Neuronal stem cell (in vitro differentiated cells): ENCODE data around the gene ATP1A2.

ENCODE experiments used
- DNase-seq: peaks from one replicate; pipeline ENCODE4 v3.0.0-alpha.2; 2013; ENCODE audit warnings: low spot score
- H2AFZ ChIP-seq: one replicate; pipeline ENCODE4 v1.6.1; 2013; ENCODE audit warnings: mild to moderate bottlenecking, low read length, inconsistent platforms
- H2AK5ac ChIP-seq: 2 replicates; pipeline ENCODE4 v1.6.1; 2013; ENCODE audit warnings: low read depth, mild to moderate bottlenecking, inconsistent platforms, low read length, moderate library complexity, mixed read lengths
- H2BK120ac ChIP-seq: 2 replicates; pipeline ENCODE4 v1.6.1; 2013; ENCODE audit warnings: low read depth, mild to moderate bottlenecking, inconsistent platforms, low read length, moderate library complexity, mixed read lengths
- H2BK12ac ChIP-seq: one replicate; pipeline ENCODE4 v1.6.1; 2013; ENCODE audit warnings: low read length, inconsistent platforms
- H2BK15ac ChIP-seq: 2 replicates; pipeline ENCODE4 v1.6.1; 2013; ENCODE audit warnings: mild to moderate bottlenecking, low read length, inconsistent platforms, mixed read lengths
- H2BK5ac ChIP-seq: one replicate; pipeline ENCODE4 v1.6.1; 2013; ENCODE audit warnings: inconsistent platforms, mild to moderate bottlenecking, low read length, moderate library complexity
- H3K14ac ChIP-seq: one replicate; pipeline ENCODE4 v1.6.1; 2013; ENCODE audit warnings: low read length, inconsistent platforms
- H3K18ac ChIP-seq: 2 replicates; pipeline ENCODE4 v1.6.1; 2013; ENCODE audit warnings: low read length, inconsistent platforms
- H3K23ac ChIP-seq: 2 replicates; pipeline ENCODE4 v1.6.1; 2013; ENCODE audit warnings: low read depth, mild to moderate bottlenecking, mixed read lengths, low read length, inconsistent platforms; ENCODE audit not compliant: poor library complexity
- H3K27ac ChIP-seq: replicated peaks from 3 replicates; pipeline ENCODE4 v1.5.1; 2013; ENCODE audit warnings: low read length, inconsistent platforms
- H3K27me3 ChIP-seq, 3 experiments: 2 replicates each; pipeline ENCODE4 v1.6.1; 2013; ENCODE audit warnings: low read length in 3 of 3, mild to moderate bottlenecking in 2 of 3, inconsistent platforms in 1 of 3, low read depth in 1 of 3, mixed read lengths in 1 of 3, moderate library complexity in 1 of 3; ENCODE audit not compliant: control insufficient read depth in 3 of 3, insufficient read depth in 3 of 3
- H3K36me3 ChIP-seq, 2 donors: replicated peaks in 1 of 2; 2 replicates each; pipeline ENCODE4 v1.6.1; 2013; ENCODE audit warnings: low read length in 2 of 2; ENCODE audit not compliant: control insufficient read depth in 2 of 2, insufficient read depth in 2 of 2
- H3K4ac ChIP-seq: 2 replicates; pipeline ENCODE4 v1.6.1; 2013; ENCODE audit warnings: inconsistent platforms, mild to moderate bottlenecking, low read length, moderate library complexity
- H3K4me1 ChIP-seq, 2 donors: 1 replicate in 1 of 2; 2 replicates in 1 of 2; pipeline ENCODE4 v1.6.1; 2013; ENCODE audit warnings: low read length in 2 of 2, low read depth in 1 of 2; ENCODE audit not compliant: control insufficient read depth in 2 of 2, insufficient read depth in 1 of 2
- H3K4me2 ChIP-seq: one replicate; pipeline ENCODE4 v1.6.1; 2013; ENCODE audit warnings: mild to moderate bottlenecking, low read length, inconsistent platforms; ENCODE audit not compliant: insufficient read depth, poor library complexity, severe bottlenecking
- H3K4me3 ChIP-seq, 2 donors: 2 replicates each; pipeline ENCODE4 v1.5.1; 2013; ENCODE audit warnings: low read length in 2 of 2, mild to moderate bottlenecking in 2 of 2, inconsistent platforms in 1 of 2, moderate library complexity in 1 of 2
- H3K79me1 ChIP-seq: one replicate; pipeline ENCODE4 v1.6.1; 2013; ENCODE audit warnings: low read depth, mild to moderate bottlenecking, inconsistent platforms, low read length, moderate library complexity
- H3K9ac ChIP-seq: one replicate; pipeline ENCODE4 v1.6.1; 2013; ENCODE audit warnings: mild to moderate bottlenecking, low read depth, low read length, inconsistent platforms; ENCODE audit not compliant: poor library complexity
- H3K9me3 ChIP-seq, 2 donors: replicated peaks in 1 of 2; 2 replicates each; pipeline versions ENCODE3 to v1.6.1; 2013; ENCODE audit warnings: low read length in 2 of 2, mild to moderate bottlenecking in 2 of 2, inconsistent platforms in 1 of 2, low read depth in 1 of 2, mixed read lengths in 1 of 2, moderate library complexity in 1 of 2; ENCODE audit not compliant: control insufficient read depth in 2 of 2, insufficient read depth in 1 of 2
- H4K8ac ChIP-seq: one replicate; pipeline ENCODE4 v1.6.1; 2013; ENCODE audit warnings: low read depth, mild to moderate bottlenecking, inconsistent platforms, low read length, moderate library complexity
- H4K91ac ChIP-seq: one replicate; pipeline ENCODE4 v1.6.1; 2013; ENCODE audit warnings: low read length, low read depth, mild to moderate bottlenecking, inconsistent platforms; ENCODE audit not compliant: poor library complexity
- WGBS, 2 donors: extraction: QIAGEN DNeasy Blood & Tissue Kit; methylation state at CpG; one replicate each; pipeline ENCODE4 v1.1.7; 2013; ENCODE audit warnings: missing lambda C conversion rate in 2 of 2, mixed read lengths in 1 of 2; ENCODE audit not compliant: insufficient read length in 2 of 2, insufficient replicate concordance in 1 of 2; ENCODE audit errors: extremely low coverage in 2 of 2; 5-methylcytosine and 5-hydroxymethylcytosine counted together

Gene ATP1A2

GRCh38 chr1:160093624-160094290 is 21.8 kb upstream of the ATP1A2 start:
- Histone ChIP-seq H2BK15ac (no peak overlapping the region), H3K23ac (peak overlapping the region; percentile 67), H3K9ac (peak overlapping the region; percentile 51), H2AFZ (no peak overlapping the region), H3K27me3 (no peaks in the 10 kb centered on the region), H3K18ac (no peak overlapping the region), H2AK5ac (peak overlapping the region; percentile 76), H4K8ac (no peak overlapping the region), H4K91ac (no peak overlapping the region), H3K36me3 (peaks cover 0 to 8% of the 10 kb centered on the region in 2 donors), H3K4ac (no peak overlapping the region), H3K79me1 (no peaks in the 10 kb centered on the region), H2BK12ac (no peak overlapping the region), H3K14ac (no peak overlapping the region), H3K4me2 (no peak overlapping the region), H3K4me1 (peaks cover 18 to 25% of the 10 kb centered on the region in 2 donors), H2BK5ac (no peak overlapping the region), H3K4me3 (no peak overlapping the region), H2BK120ac (no peak overlapping the region), H3K9me3 (no peaks in the 10 kb centered on the region), H3K27ac (no peak overlapping the region)
- no peak for DNase-seq
- no CpG with 5 or more reads among the region's 21 CpGs for WGBS, 2 donors

- Histone ChIP-seq H3K23ac (no peak overlapping the region), H3K27me3 (no peaks in the 10 kb centered on the region), H3K9ac (no peak overlapping the region), H2BK12ac (no peak overlapping the region), H3K4me2 (no peak overlapping the region), H3K14ac (no peak overlapping the region), H3K9me3 (no peaks in the 10 kb centered on the region), H2BK120ac (no peak overlapping the region), H3K4ac (no peak overlapping the region), H3K18ac (no peak overlapping the region), H3K27ac (no peak overlapping the region), H2BK5ac (no peak overlapping the region), H2BK15ac (no peak overlapping the region), H2AFZ (no peak overlapping the region), H4K91ac (no peak overlapping the region), H3K4me3 (no peak overlapping the region), H3K79me1 (no peaks in the 10 kb centered on the region), H3K4me1 (peaks cover 21 to 25% of the 10 kb centered on the region in 2 donors), H4K8ac (no peak overlapping the region), H3K36me3 (peaks cover 0 to 8% of the 10 kb centered on the region in 2 donors), H2AK5ac (no peak overlapping the region)
- no CpG with 5 or more reads among the region's 4 CpGs for whole genome bisulfite sequencing, 2 donors
- no peak for DNase-seq
Measured at GRCh38 chr1:160094291-160094625, 21.3 kb upstream of the ATP1A2 start.

GRCh38 chr1:160094806-160095205 is 20.8 kb upstream of the ATP1A2 start:
- H3K27me3 ChIP-seq, result no peaks in the 10 kb centered on the region
- peak overlapping the region; percentile 33 for H3K18ac ChIP-seq
- H4K8ac ChIP-seq, result no peak overlapping the region
- no peak overlapping the region for H2AFZ ChIP-seq
- no peak overlapping the region for H3K27ac ChIP-seq
- H3K4me2 ChIP-seq, result no peak overlapping the region
- H3K9me3 ChIP-seq, result no peaks in the 10 kb centered on the region
- H2AK5ac ChIP-seq, result no peak overlapping the region
- no CpG with 5 or more reads among the region's 14 CpGs for WGBS, 2 donors
- H3K14ac ChIP-seq, result no peak overlapping the region
- H3K79me1 ChIP-seq, result no peaks in the 10 kb centered on the region
- no peak overlapping the region for H4K91ac ChIP-seq
- peaks cover 22 to 25% of the 10 kb centered on the region in 2 donors for H3K4me1 ChIP-seq
- no peak overlapping the region for H3K23ac ChIP-seq
- no peak overlapping the region for H2BK12ac ChIP-seq
- DNase-seq, result no peak
- H2BK5ac ChIP-seq, result no peak overlapping the region
- H2BK15ac ChIP-seq, result no peak overlapping the region
- peaks cover 0 to 8% of the 10 kb centered on the region in 2 donors for H3K36me3 ChIP-seq
- no peak overlapping the region for H3K4me3 ChIP-seq
- no peak overlapping the region for H3K9ac ChIP-seq
- no peak overlapping the region for H3K4ac ChIP-seq
- peak overlapping the region; percentile 29 for H2BK120ac ChIP-seq

GRCh38 chr1:160095382-160096105 is 20.0 kb upstream of the ATP1A2 start:
- Histone ChIP-seq H3K18ac (peak overlapping the region; percentile 22), H3K4ac (no peak overlapping the region), H3K4me3 (no peak overlapping the region), H3K27me3 (no peaks in the 10 kb centered on the region), H4K8ac (no peak overlapping the region), H2BK120ac (peak overlapping the region; percentile 29), H3K9me3 (no peaks in the 10 kb centered on the region), H2AK5ac (no peak overlapping the region), H2AFZ (no peak overlapping the region), H3K36me3 (peaks cover 0 to 8% of the 10 kb centered on the region in 2 donors), H2BK5ac (no peak overlapping the region), H3K27ac (no peak overlapping the region), H3K23ac (no peak overlapping the region), H4K91ac (no peak overlapping the region), H3K4me1 (peaks cover 22 to 25% of the 10 kb centered on the region in 2 donors), H2BK15ac (peak overlapping the region; percentile 3), H3K9ac (peak overlapping the region; percentile 65), H3K4me2 (no peak overlapping the region), H2BK12ac (no peak overlapping the region), H3K14ac (no peak overlapping the region), H3K79me1 (no peaks in the 10 kb centered on the region)
- DNase-seq, result no peak
- no CpG with 5 or more reads among the region's 4 CpGs for WGBS, 2 donors
